ENCODE results near the gene RTKN. TPM values are rescaled to one million over a fixed set of nuclear protein-coding genes. Genes with fewer than 3 reads are reported as not detected.

RTKN gene
- total and polyA plus RNA-seq, 2 of the 13 experiments (the other 11 are each of a cell fraction or from before 2014, with no cell fraction given), result 159 to 166 TPM

DNA sequence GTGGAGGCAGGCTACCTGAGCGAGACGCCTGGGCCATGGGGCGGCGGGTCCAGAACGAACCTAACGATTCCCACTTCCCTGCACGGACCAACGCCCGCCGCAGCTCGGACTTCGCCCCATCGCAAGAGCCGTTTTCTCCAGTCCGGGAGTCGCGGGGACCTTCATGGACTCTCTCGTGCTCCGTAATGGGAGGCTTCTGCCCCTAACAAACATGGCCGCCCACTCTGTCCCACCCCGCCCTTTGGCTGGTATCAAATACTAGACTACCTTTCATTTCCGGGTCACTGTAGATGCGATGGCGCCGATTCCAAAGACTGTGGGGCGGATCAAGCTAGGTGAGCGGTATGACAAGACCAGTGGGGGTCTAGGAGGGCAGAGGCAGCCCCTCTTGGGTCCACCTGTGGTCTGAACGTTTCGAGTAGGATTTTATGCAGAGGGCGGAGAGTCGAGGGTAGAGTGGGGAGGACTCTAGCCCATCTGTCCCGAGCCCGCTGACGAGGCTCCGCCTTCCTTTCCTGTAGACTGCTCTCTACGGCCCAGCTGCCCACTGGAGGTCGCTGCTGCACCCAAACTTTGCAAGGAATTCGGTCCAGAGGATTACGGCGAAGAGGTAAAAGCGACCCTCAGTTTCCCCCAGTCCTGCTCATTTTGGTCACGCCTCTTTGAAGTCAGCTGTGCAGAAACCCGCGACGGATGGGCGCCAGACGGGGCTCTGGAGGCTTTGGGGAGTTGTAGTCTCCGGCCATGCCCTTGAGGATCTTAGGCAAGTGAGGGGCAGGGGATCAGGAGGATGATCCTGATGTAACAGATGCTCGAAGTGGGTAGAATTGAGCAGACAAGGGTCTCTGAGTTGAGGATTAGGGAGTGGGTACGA lies 41.3 kb upstream of the RTKN start, which contains the start of the genes CCDC142 and TTC31 (continued):
- TF ChIP-seq, protein P1, sequence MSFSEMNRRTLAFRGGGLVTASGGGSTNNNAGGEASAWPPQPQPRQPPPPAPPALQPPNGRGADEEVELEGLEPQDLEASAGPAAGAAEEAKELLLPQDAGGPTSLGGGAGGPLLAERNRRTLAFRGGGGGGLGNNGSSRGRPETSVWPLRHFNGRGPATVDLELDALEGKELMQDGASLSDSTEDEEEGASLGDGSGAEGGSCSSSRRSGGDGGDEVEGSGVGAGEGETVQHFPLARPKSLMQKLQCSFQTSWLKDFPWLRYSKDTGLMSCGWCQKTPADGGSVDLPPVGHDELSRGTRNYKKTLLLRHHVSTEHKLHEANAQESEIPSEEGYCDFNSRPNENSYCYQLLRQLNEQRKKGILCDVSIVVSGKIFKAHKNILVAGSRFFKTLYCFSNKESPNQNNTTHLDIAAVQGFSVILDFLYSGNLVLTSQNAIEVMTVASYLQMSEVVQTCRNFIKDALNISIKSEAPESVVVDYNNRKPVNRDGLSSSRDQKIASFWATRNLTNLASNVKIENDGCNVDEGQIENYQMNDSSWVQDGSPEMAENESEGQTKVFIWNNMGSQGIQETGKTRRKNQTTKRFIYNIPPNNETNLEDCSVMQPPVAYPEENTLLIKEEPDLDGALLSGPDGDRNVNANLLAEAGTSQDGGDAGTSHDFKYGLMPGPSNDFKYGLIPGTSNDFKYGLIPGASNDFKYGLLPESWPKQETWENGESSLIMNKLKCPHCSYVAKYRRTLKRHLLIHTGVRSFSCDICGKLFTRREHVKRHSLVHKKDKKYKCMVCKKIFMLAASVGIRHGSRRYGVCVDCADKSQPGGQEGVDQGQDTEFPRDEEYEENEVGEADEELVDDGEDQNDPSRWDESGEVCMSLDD (CRISPR knock-in tag; IDR thresholded peaks at IDR 0.05; ENCODE audit: borderline replicate concordance), result no peak
- TF ChIP-seq ZFP41 (CRISPR knock-in tag; IDR thresholded peaks at IDR 0.05; ENCODE audit: borderline replicate concordance) (no peak; the same call in 1 of the 2 replicates), ZNF614 (CRISPR knock-in tag; IDR thresholded peaks at IDR 0.05; ENCODE audit: borderline replicate concordance) (no peak; the same call in 1 of the 2 replicates), ZNF3 (CRISPR knock-in tag; IDR thresholded peaks at IDR 0.05) (0 out of 2 replicates have a peak, but pooled peaks have one; percentile 23), TP53 (CRISPR knock-in tag; conservative IDR thresholded peaks at IDR 0.05) (no peak), ZNF264 (CRISPR knock-in tag; IDR thresholded peaks at IDR 0.05) (no peak; the same call in 1 of the 2 replicates), SOX5 (CRISPR knock-in tag; IDR thresholded peaks at IDR 0.05; ENCODE audit: borderline replicate concordance) (peak; percentile 38; the same call in 1 of the 2 replicates), POLR2A (IDR thresholded peaks at IDR 0.05; ENCODE audit: insufficient read depth in 1 of 2, low read depth in 2 of 2, low read length in 2 of 2) (peak; percentile 75 to 89), TAF15 (IDR thresholded peaks at IDR 0.05; ENCODE audit: low read depth, low read length, poor library complexity, severe bottlenecking) (peak; percentile 74), HNRNPLL (IDR thresholded peaks at IDR 0.05; ENCODE audit: low read depth, low read length, poor library complexity, severe bottlenecking) (peak; percentile 71), JUNB (CRISPR knock-in tag; IDR thresholded peaks at IDR 0.05; ENCODE audit: borderline replicate concordance) (no peak), RBM22 (optimal IDR thresholded peaks at IDR 0.05; ENCODE audit: low read length) (no peak)
- TF ChIP-seq, protein P2, sequence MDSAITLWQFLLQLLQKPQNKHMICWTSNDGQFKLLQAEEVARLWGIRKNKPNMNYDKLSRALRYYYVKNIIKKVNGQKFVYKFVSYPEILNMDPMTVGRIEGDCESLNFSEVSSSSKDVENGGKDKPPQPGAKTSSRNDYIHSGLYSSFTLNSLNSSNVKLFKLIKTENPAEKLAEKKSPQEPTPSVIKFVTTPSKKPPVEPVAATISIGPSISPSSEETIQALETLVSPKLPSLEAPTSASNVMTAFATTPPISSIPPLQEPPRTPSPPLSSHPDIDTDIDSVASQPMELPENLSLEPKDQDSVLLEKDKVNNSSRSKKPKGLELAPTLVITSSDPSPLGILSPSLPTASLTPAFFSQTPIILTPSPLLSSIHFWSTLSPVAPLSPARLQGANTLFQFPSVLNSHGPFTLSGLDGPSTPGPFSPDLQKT (CRISPR knock-in tag; IDR thresholded peaks at IDR 0.05; ENCODE audit: borderline replicate concordance), result no peak
- TF ChIP-seq, protein P3, sequence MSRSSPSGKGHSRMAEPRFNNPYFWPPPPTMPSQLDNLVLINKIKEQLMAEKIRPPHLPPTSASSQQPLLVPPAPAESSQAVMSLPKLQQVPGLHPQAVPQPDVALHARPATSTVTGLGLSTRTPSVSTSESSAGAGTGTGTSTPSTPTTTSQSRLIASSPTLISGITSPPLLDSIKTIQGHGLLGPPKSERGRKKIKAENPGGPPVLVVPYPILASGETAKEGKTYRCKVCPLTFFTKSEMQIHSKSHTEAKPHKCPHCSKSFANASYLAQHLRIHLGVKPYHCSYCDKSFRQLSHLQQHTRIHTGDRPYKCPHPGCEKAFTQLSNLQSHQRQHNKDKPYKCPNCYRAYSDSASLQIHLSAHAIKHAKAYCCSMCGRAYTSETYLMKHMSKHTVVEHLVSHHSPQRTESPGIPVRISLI (CRISPR knock-in tag; IDR thresholded peaks at IDR 0.05; ENCODE audit: borderline replicate concordance), result 0 out of 2 replicates have a peak, but pooled peaks have one; percentile 43
- TF ChIP-seq, protein P4, sequence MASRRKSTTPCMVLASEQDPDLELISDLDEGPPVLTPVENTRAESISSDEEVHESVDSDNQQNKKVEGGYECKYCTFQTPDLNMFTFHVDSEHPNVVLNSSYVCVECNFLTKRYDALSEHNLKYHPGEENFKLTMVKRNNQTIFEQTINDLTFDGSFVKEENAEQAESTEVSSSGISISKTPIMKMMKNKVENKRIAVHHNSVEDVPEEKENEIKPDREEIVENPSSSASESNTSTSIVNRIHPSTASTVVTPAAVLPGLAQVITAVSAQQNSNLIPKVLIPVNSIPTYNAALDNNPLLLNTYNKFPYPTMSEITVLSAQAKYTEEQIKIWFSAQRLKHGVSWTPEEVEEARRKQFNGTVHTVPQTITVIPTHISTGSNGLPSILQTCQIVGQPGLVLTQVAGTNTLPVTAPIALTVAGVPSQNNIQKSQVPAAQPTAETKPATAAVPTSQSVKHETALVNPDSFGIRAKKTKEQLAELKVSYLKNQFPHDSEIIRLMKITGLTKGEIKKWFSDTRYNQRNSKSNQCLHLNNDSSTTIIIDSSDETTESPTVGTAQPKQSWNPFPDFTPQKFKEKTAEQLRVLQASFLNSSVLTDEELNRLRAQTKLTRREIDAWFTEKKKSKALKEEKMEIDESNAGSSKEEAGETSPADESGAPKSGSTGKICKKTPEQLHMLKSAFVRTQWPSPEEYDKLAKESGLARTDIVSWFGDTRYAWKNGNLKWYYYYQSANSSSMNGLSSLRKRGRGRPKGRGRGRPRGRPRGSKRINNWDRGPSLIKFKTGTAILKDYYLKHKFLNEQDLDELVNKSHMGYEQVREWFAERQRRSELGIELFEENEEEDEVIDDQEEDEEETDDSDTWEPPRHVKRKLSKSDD (CRISPR knock-in tag; IDR thresholded peaks at IDR 0.05; ENCODE audit: low read depth), result peak; percentile 77
- TF ChIP-seq, protein P5, sequence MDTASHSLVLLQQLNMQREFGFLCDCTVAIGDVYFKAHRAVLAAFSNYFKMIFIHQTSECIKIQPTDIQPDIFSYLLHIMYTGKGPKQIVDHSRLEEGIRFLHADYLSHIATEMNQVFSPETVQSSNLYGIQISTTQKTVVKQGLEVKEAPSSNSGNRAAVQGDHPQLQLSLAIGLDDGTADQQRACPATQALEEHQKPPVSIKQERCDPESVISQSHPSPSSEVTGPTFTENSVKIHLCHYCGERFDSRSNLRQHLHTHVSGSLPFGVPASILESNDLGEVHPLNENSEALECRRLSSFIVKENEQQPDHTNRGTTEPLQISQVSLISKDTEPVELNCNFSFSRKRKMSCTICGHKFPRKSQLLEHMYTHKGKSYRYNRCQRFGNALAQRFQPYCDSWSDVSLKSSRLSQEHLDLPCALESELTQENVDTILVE (CRISPR knock-in tag; IDR thresholded peaks at IDR 0.05), result peak; percentile 96
